ENCODE data around the gene ANKRD11.
"Not testable (repeated sequence)": the region's sequence is repeated elsewhere in the genome, so short reads cannot be mapped to it uniquely, and the experiment has no call there.

ANKRD11 gene

DNA sequence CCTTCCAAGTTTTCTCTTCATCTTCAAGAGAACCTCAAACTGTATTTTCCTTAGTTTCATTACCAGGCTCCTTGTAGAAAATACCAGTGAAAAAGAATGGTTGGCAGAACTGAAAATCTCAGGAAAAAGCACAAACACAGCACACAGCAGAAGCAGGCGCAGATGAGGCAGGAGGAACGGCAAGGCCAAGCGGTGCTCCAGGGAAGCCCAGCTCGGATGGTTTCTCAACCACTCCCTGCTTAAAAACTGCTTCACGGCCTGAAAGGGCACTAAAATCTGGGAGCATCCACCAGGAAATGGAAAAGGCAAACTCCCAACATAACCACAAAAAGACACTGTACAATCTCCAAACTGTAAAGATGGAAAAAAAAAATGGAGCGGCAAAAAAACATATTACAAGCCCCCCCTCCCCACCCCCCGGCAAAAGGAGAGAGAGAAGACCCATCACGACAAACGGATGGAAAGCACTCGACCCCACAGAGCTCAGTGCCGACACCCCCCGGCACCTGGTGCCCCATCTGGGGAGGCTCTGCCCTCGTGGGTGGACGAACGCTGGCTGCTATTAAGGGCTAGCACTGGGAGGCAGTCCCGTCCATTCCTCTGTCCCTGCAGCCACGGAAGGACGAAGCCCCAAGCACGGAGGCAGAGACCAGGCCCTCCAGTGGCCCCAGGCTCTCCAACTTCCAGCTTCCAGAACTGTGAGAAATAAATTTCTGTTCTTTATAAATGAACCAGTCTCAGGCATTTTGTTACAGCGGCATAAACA, 145.3 kb downstream of the ANKRD11 start:
- no peak for DNase-seq (ENCODE audit: low spot score)

- peak; percentile 54 for DNase-seq (ENCODE audit: low spot score)
Measured at GRCh38 chr16:89344458-89344834, 145.9 kb downstream of the ANKRD11 start.

GRCh38 chr16:89343501-89344457, 146.6 kb downstream of the ANKRD11 start:
- DNase-seq (ENCODE audit: low spot score): no peak

DNA sequence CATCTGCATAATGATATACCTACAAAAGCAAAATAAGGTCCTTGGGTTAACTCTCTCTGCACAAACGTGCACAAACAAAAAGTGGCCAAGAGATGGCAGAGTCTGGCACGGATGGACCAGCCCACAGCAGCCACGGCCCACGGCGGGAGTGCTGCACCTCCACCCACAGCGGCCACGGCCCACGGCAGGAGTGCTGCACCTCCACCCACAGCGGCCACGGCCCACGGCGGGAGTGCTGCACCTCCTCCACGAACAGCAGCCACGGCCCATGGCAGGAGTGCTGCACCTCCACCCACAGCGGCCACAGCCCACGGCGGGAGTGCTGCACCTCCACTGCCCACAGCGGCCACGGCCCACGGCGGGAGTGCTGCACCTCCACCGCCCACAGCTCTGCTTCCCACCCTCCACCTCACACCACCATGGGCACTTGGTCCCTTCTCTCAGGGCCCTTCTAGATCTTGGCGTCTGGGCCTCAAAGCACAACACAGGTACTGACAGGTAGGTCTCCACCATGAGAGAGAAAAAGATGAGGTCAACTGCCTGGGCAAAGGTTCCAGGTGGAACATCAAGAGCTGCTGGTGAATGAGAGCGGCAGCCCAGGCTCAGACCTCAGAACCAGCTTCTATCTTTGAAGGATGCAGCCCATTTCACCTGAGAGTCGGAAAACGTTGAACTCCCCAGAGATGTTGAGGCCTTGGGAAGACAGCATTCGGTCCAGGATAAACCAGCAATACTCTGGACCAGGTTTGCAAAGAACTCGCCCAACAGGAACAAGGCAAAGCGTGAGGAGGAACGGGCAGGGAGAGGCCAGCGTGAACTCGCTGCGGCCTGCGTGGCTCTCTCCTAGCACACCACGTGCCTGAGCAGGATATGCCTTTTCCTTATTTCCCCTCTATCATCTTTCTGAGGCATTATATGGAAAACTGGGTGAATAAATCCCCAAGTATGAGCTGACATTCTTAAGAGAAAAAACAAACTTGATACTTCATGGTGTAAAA, 148.4 kb downstream of the ANKRD11 start:
- no peak for DNase-seq (ENCODE audit: low spot score)

DNA sequence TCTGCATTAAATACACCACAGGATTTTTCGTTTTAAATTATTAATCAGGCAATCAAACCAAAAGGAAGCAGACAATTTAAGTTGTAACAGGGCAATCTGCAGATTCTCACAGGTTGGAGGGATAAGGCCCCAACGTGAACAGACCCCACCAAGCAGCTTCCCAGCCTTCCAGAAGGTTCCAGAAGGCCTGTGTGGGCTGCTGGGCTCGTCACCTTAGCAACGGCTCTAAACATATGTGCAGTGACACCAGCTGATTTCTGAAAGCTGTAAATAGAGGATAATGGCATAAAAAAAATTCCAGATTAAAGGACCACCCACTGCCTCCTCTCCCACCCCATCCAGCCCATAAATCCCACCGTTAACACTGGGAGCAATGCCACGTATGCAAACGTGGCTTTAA, 149.1 kb downstream of the ANKRD11 start:
- DNase-seq (ENCODE audit: low spot score): no peak

DNA sequence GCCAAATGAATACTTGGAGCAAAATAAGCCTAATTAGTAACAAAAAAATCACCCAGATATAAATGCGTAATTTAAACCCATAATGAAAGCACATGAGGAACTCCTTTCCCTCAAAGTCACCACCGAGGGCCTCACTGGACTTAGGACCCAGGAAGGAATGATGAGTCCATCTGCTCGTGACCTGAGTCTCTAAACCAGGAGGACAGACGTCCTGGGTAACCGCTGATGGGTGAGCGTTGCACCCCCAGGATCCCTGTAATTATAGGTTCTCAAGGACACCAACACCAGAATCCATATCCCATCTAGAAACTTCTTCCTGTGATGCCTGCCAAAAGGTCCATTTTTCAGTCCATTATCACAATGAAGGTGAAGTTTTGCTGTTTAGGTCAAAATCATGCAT, 151.5 kb downstream of the ANKRD11 start:
- no peak for DNase-seq (ENCODE audit: low spot score)

DNA sequence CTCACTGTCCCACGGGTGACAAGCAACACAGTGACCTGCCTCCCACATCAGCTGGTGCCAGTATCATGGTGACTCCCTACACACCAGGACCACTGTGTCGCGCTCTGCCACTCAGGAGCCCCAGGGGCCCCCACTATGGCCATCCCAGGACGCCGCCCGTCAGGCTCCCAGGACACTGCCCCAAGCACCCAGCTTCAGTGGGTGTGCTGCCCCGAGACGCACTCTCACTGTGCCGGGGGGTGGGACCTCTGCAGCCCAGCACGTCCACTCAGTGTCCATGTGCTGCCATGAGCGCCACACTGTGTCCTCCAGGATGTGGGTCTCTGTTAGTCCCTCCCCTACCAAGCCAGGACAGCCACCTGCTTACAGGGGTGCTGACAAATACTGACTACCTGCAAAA, 152.4 kb downstream of the ANKRD11 start:
- no peak for DNase-seq (ENCODE audit: low spot score)

- DNase-seq (ENCODE audit: low spot score): no peak
Measured at GRCh38 chr16:89335803-89336485, 154.4 kb downstream of the ANKRD11 start.

GRCh38 chr16:89334988-89335802, 155.2 kb downstream of the ANKRD11 start:
- no peak for DNase-seq (ENCODE audit: low spot score)

GRCh38 chr16:89334461-89334860, 155.9 kb downstream of the ANKRD11 start:
- DNase-seq (ENCODE audit: low spot score): no peak

DNA sequence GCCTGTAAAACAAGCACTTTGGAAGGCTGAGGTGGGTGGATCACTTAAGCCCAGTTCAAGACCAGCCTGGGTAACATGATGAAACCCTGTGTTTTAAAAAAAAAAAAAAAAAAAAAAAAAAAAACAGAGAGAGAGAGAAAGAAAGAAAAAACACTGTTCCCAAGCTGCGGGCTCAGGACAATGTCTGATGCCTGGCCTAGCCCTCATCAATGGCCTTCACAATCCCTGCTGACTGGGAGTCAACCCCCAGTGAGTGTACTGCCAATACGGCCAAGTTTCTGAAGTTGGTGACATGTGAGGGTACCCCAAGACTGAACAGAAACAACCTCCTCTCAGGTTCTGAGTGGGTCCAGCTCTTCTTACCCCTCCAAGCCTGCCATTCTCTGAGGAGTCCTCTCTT, 156.3 kb downstream of the ANKRD11 start:
- no peak for DNase-seq (ENCODE audit: low spot score)

- not testable (repeated sequence) for DNase-seq (ENCODE audit: low spot score)
Measured at GRCh38 chr16:89333401-89334001, 156.9 kb downstream of the ANKRD11 start.

DNA sequence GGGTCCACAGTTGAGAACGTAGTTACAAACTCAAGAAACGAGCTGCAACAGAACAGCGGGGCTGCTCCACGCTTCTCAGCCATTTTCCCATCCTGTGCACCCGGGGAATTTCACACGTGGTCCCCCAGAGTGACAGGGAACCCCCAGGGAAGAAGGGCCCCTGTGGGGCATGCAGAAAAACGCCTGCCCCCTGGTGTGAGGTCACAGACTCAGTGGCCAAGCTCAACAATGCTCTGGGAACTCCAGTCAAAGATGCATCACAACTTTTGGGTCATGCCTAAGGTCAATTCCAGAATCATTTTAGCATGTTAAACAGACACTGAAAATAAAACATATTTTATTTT, 157.5 kb downstream of the ANKRD11 start:
- no peak for DNase-seq (ENCODE audit: low spot score)

DNA sequence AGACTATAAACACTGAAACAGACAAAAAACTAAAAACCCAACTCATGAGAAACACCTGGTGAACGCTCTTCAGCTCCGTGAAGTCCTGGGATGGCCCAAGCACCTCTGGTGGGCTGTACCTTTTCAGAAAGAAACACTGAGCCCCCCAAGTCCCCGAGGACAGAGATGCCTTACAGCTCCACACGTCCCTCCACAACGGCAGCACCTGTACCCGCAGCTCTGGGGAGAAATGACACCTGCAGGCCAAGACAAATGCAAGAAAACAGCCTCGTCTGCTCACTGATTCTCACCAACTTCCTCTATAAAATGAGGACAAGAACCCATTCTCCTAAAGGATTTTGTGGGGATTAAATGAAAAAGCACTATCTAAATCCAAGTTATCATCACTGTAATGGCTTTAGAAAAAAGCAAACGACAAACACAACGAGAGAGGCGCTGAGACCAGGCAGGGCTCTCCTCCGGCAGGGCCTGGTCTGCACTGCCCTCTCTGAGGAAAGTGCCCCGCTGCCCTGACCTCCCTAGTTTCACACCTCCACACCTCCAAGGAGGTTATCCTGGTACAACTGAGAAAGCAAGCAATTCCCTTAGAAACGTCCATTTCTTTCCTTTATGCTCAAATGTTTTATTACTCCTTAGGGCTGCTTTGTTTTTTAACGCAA, 158.0 kb downstream of the ANKRD11 start:
- DNase-seq (ENCODE audit: low spot score): no peak

DNA sequence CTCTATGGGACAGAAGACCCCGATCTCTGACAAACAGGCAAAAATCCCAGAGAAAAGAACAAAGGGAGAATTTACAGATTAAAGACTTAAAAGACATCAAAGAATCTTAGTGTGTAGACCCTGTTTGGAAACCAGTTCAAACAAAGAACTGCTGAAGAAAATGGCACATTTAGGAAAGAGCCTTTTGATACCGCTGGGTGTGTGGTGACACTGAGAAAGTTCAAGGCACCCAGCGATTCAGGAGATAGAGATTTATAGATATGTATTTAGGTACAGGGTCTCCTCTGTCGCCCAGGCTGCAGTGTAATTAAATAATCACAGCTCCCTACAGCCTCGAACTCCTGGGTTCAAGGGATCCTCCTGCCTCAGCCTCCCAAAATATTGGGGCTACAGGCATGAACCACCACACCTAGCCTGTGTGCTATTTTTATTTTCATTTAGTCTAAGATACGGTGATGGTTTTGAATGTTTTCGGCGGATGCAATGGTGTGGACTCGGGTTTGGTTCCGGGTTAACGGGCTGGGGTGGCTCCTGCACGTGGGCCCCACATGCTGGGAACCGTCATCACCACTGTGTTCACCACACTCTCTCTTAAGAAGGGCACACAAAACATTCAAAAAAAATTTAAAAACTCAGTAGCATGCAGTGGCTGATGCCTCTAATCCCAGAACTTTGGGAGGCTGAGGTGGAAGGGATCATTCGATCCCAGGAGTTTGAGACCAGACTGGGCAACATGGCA, 158.8 kb downstream of the ANKRD11 start:
- DNase-seq (ENCODE audit: low spot score): no peak

GRCh38 chr16:89330177-89330856, 160.0 kb downstream of the ANKRD11 start:
- DNase-seq (ENCODE audit: low spot score): no peak

GRCh38 chr16:89329830-89330176, 160.6 kb downstream of the ANKRD11 start:
- DNase-seq (ENCODE audit: low spot score): not testable (repeated sequence)

All from D341Med (cell line).